ENCODE measurements around the gene CLK2. TPM values are rescaled to one million over a fixed set of nuclear protein-coding genes. Genes with fewer than 3 reads are reported as not detected.
"Not testable (repeated sequence)": the region's sequence is repeated elsewhere in the genome, so short reads cannot be mapped to it uniquely, and the experiment has no call there.

CLK2 gene
- total RNA-seq, 1 experiment from 2014 or later = 47.4 TPM

GRCh38 chr1:155223047-155223446 is 50.3 kb downstream of the CLK2 start:
- in situ Hi-C loops (cut with HindIII; ENCODE audit: low sequenced_read_pairs) = no loop called here
- no peak for DNase-seq (ENCODE audit: low spot score)

DNA sequence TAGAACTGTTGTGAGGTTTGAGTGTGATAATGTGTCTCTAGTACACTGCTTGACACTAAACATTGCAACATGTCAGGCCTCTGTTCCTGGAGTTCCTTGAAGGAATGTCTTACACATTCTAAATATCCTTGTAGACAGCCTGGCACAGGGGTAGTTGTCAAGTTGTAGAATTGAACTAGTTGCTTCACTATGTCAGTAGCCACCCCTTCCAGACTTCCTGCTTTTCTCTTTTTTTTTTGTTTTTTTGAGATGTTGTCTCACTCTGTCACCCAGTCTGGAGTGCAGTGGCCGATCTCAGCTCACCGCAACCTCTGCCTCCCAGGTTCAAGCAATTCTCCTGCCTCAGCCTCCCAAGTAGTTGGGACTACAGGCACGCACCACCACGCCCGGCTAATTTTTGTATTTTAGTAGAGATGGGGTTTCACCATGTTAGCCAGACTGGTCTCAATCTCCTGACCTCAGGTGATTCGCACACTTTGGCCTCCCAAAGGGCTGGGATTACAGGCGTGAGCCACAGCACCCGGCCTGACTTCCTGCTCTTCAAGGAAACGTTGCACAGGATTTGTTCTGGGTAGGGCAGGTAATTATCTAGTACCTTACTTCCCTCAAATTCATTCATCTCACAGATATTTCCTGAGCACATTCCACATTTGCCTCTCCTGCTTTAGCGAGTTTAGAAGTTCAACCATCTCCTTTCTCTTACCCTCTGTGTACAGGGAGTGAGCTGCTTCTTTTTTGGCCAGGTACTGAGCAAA is 52.9 kb downstream of the CLK2 start:
- not testable (repeated sequence) for DNase-seq (ENCODE audit: low spot score)

GRCh38 chr1:155219592-155220031 is 53.7 kb downstream of the CLK2 start:
- in situ Hi-C loops (cut with HindIII; ENCODE audit: low sequenced_read_pairs) = no loop called here
- DNase-seq (ENCODE audit: low spot score) = peak; percentile 83

More for the DNA sequence above, 52.9 kb downstream of the CLK2 start:
- in situ Hi-C loops (cut with HindIII; ENCODE audit: low sequenced_read_pairs) = not testable (repeated sequence)

DNA sequence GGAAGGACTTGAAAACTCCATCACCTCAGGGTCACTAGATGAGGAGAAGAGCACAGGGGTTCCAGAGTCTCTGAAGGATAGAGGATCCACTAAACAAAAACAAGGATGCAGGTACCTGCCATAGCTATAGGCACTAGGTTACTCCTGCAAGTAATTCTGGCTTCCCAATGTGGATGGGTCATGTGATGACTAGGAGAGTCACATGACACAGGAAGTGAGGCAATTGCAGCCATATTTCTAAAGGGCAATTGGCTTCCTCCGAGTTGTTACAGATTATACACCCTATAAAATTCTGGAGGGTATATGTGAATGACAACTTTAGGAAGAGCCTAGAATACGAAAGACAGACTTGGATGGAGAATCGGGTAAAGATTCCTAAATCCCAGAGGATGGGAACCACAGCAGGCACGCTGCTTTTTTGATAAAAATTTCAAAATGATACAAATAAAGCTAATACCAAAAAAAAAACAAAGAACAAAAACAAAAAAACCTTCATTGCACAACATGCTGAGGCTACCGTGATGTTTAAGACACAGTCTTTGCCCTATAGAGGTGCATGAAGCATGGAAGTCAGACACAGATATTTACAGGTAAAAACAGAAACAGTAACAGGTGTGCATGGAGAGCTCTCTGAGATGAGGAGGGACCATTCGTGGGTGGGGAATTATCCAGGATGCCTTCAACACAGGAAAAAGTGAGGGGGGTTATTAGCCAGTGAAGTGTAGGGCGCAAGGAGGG is 54.3 kb downstream of the CLK2 start:
- peak; percentile 94 for DNase-seq (ENCODE audit: low spot score)
- in situ Hi-C loops (cut with HindIII; ENCODE audit: low sequenced_read_pairs) = no loop called here

DNA sequence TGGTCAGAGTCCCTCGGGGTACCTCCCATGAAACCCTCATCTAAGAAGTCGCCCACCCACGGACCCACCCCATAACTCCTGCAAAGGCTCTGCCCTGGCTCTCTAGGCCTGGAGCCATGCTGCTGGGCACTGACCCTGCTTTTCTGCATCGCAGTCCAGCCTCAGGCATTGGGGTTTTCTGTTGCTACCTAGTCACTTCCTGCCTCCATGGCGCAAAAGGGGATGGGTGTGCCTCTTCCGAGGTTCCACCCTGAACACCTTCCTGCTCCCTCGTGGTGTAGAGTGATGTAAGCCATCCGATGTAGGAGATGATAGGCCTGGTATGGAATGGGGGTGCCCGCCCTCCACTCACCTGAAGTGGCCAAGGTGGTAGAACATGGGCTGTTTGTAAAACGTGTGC is 58.6 kb downstream of the CLK2 start:
- in situ Hi-C loops (cut with HindIII; ENCODE audit: low sequenced_read_pairs) = not testable (repeated sequence)

More for the DNA sequence above, 58.6 kb downstream of the CLK2 start:
- DNase-seq (ENCODE audit: low spot score) = not testable (repeated sequence)

Other genes starting within 250 kb of the CLK2 start
- gene DCST2, start 239.7 kb downstream of the CLK2 start, total RNA-seq (2014; rRNA removed; shearing (Covaris generic)) = 0.31 TPM in 1 of 2 replicates, not detected in the other
- gene DCST1, start 239.7 kb downstream of the CLK2 start, total RNA-seq (2014; rRNA removed; shearing (Covaris generic)) = not detected in 2 replicates
- gene ADAM15, start 222.2 kb downstream of the CLK2 start, total RNA-seq (2014; rRNA removed; shearing (Covaris generic)) = 82.2 and 92.9 TPM in 2 replicates
- gene EFNA4, start 209.8 kb downstream of the CLK2 start, total RNA-seq (2014; rRNA removed; shearing (Covaris generic)) = 14.0 and 26.2 TPM in 2 replicates
- 3.3 and 5.1 TPM in 2 replicates for gene EFNA3, start 194.7 kb downstream of the CLK2 start, total RNA-seq (2014; rRNA removed; shearing (Covaris generic))
- gene EFNA1, start 145.6 kb downstream of the CLK2 start, total RNA-seq (2014; rRNA removed; shearing (Covaris generic)) = 2.8 and 5.3 TPM in 2 replicates
- 15.9 and 19.8 TPM in 2 replicates for gene SLC50A1, start 137.7 kb downstream of the CLK2 start, total RNA-seq (2014; rRNA removed; shearing (Covaris generic))
- gene DPM3, start 133.0 kb downstream of the CLK2 start, total RNA-seq (2014; rRNA removed; shearing (Covaris generic)) = 83.3 and 104 TPM in 2 replicates
- 177 and 223 TPM in 2 replicates for gene KRTCAP2, start 100.2 kb downstream of the CLK2 start, total RNA-seq (2014; rRNA removed; shearing (Covaris generic))
- 0.14 and 0.37 TPM in 2 replicates for gene TRIM46, start 99.7 kb downstream of the CLK2 start, total RNA-seq (2014; rRNA removed; shearing (Covaris generic))
- 75.4 and 79.8 TPM in 2 replicates for gene THBS3, start 65.6 kb downstream of the CLK2 start, total RNA-seq (2014; rRNA removed; shearing (Covaris generic))
- 125 and 126 TPM in 2 replicates for gene MTX1, start 64.8 kb downstream of the CLK2 start, total RNA-seq (2014; rRNA removed; shearing (Covaris generic))
- gene ENTREP3, start 18.0 kb downstream of the CLK2 start, total RNA-seq (2014; rRNA removed; shearing (Covaris generic)) = 5.4 and 7.3 TPM in 2 replicates
- gene SCAMP3, start 11.1 kb downstream of the CLK2 start, total RNA-seq (2014; rRNA removed; shearing (Covaris generic)) = 24.3 and 49.0 TPM in 2 replicates
- 1.1 and 3.3 TPM in 2 replicates for gene HCN3, start 4.0 kb upstream of the CLK2 start, total RNA-seq (2014; rRNA removed; shearing (Covaris generic))
- gene PKLR, start 27.9 kb upstream of the CLK2 start, total RNA-seq (2014; rRNA removed; shearing (Covaris generic)) = not detected in 2 replicates
- 357 and 361 TPM in 2 replicates for gene FDPS, start 35.4 kb upstream of the CLK2 start, total RNA-seq (2014; rRNA removed; shearing (Covaris generic))
- 23.9 and 35.0 TPM in 2 replicates for gene RUSC1, start 47.4 kb upstream of the CLK2 start, total RNA-seq (2014; rRNA removed; shearing (Covaris generic))

Measured in G401 (cell line).